Glutamatergic neuron (in vitro differentiated cells): ENCODE data around the gene IL22RA1. TPM values are rescaled to one million over a fixed set of nuclear protein-coding genes. Genes with fewer than 3 reads are reported as not detected.

Experiments used
- DNase-seq: peaks from one replicate; pipeline ENCODE4 v3.0.0; 2022
- H3K27ac Mint-ChIP-seq: one replicate; pipeline ENCODE4 v1.8.0; 2020; ENCODE audit warnings: mild to moderate bottlenecking, mixed read lengths, inconsistent platforms; ENCODE audit not compliant: unreplicated experiment
- H3K27me3 Mint-ChIP-seq: one replicate; pipeline ENCODE4 v1.8.0; 2020; ENCODE audit warnings: mild to moderate bottlenecking, moderate library complexity, mixed read lengths, inconsistent platforms; ENCODE audit not compliant: unreplicated experiment
- H3K36me3 Mint-ChIP-seq: one replicate; pipeline ENCODE4 v1.8.0; 2020; ENCODE audit warnings: mild to moderate bottlenecking, mixed read lengths, inconsistent platforms; ENCODE audit not compliant: unreplicated experiment
- H3K4me1 Mint-ChIP-seq: one replicate; pipeline ENCODE4 v1.8.0; 2020; ENCODE audit warnings: mild to moderate bottlenecking, low read depth, mixed read lengths, inconsistent platforms; ENCODE audit not compliant: unreplicated experiment
- H3K4me3 Mint-ChIP-seq: one replicate; pipeline ENCODE4 v1.8.0; 2020; ENCODE audit warnings: mild to moderate bottlenecking, mixed read lengths, inconsistent platforms; ENCODE audit not compliant: unreplicated experiment
- H3K9me3 Mint-ChIP-seq: one replicate; pipeline ENCODE4 v1.8.0; 2020; ENCODE audit warnings: mild to moderate bottlenecking, moderate library complexity, mixed read lengths, inconsistent platforms; ENCODE audit not compliant: unreplicated experiment
- CTCF ChIP-seq: fragments of 200-600 bp; sonication (generic); IDR thresholded peaks from one replicate; pipeline ENCODE4 v1.5.0; 2021; ENCODE audit not compliant: partially characterized antibody, unreplicated experiment
- total RNA-seq: library from RNA; stranded (reverse); fragmentation: NEBNext Ultra II Directional; extraction: Animal tissue kit (Norgen Biotek cat#: 25700); gene quantifications from one replicate; pipeline ENCODE4 v1.2.1, GENCODE V29; 2021; ENCODE audit not compliant: unreplicated experiment

IL22RA1 gene
- total RNA-seq, 1 donor from 2014 or later, result not detected

GRCh38 chr1:24126018-24126671 is 16.8 kb downstream of the IL22RA1 start:
- H3K27ac Mint-ChIP-seq, result no peak overlapping the region
- no peak for DNase-seq
- H3K4me3 Mint-ChIP-seq, result no peak overlapping the region
- peaks cover 3% of the 10 kb centered on the region for H3K27me3 Mint-ChIP-seq
- H3K36me3 Mint-ChIP-seq, result no peaks in the 10 kb centered on the region
- H3K4me1 Mint-ChIP-seq, result no peaks in the 10 kb centered on the region
- TF ChIP-seq CTCF, result no peak
- H3K9me3 Mint-ChIP-seq, result peaks cover 1% of the 10 kb centered on the region

GRCh38 chr1:24125456-24125855 is 17.5 kb downstream of the IL22RA1 start:
- DNase-seq, result no peak
- TF ChIP-seq CTCF, result no peak
- H3K4me1 Mint-ChIP-seq, result no peaks in the 10 kb centered on the region
- H3K9me3 Mint-ChIP-seq, result peaks cover 1% of the 10 kb centered on the region
- no peaks in the 10 kb centered on the region for H3K36me3 Mint-ChIP-seq
- H3K4me3 Mint-ChIP-seq, result no peak overlapping the region
- H3K27me3 Mint-ChIP-seq, result peaks cover 3% of the 10 kb centered on the region
- H3K27ac Mint-ChIP-seq, result no peak overlapping the region

GRCh38 chr1:24124980-24125379 is 18.0 kb downstream of the IL22RA1 start:
- Mint-ChIP-seq H3K27ac (no peak overlapping the region), H3K4me1 (no peaks in the 10 kb centered on the region), H3K9me3 (peaks cover 3% of the 10 kb centered on the region), H3K36me3 (no peaks in the 10 kb centered on the region), H3K4me3 (no peak overlapping the region), H3K27me3 (peaks cover 3% of the 10 kb centered on the region)
- DNase-seq, result no peak
- TF ChIP-seq CTCF, result no peak

- Mint-ChIP-seq H3K27me3 (peaks cover 3% of the 10 kb centered on the region), H3K27ac (no peak overlapping the region), H3K4me1 (no peaks in the 10 kb centered on the region), H3K36me3 (no peaks in the 10 kb centered on the region), H3K4me3 (no peak overlapping the region), H3K9me3 (peaks cover 1% of the 10 kb centered on the region)
- no peak for DNase-seq
- no peak for TF ChIP-seq CTCF
These were observed 19.3 kb downstream of the IL22RA1 start for GRCh38 chr1:24123611-24124010.

- no peak for DNase-seq
- Mint-ChIP-seq H3K9me3 (peaks cover 1% of the 10 kb centered on the region), H3K27me3 (peaks cover 3% of the 10 kb centered on the region), H3K4me3 (no peak overlapping the region), H3K27ac (no peak overlapping the region), H3K4me1 (no peaks in the 10 kb centered on the region), H3K36me3 (no peaks in the 10 kb centered on the region)
- TF ChIP-seq CTCF, result no peak
These were observed 20.2 kb downstream of the IL22RA1 start for GRCh38 chr1:24122776-24123175.
